B cell (primary cell): Measurements from ENCODE around the gene SNTG2. TPM values are rescaled to one million over a fixed set of nuclear protein-coding genes. Genes with fewer than 3 reads are reported as not detected.

ENCODE experiments used
- ATAC-seq: fragments of 200-7000 bp; cut with Tn5 transposase; one replicate; pipeline ENCODE4 v1.10.0; 2021; ENCODE audit warnings: low read depth, mild to moderate bottlenecking, moderate number of reproducible peaks, moderate library complexity
- CTCF ChIA-PET: fragments of 350-600 bp; sonication (Branson Sonifier 250); formaldehyde crosslinking; loops from one replicate; lab custom pipeline; 2021; ENCODE audit warnings: antibody characterized with exemption, inconsistent platforms; lab: Charles Lee
- POLR2A ChIA-PET: fragments of 350-600 bp; sonication (Branson Sonifier 250); formaldehyde crosslinking; loops from one replicate; lab custom pipeline; 2021; ENCODE audit warnings: antibody characterized with exemption; lab: Charles Lee
- DNase-seq: peaks from one replicate; pipeline ENCODE4 v3.0.0; 2013
- H2AFZ ChIP-seq: 2 replicates; pipeline ENCODE4 v1.6.1; 2012; ENCODE audit warnings: mild to moderate bottlenecking, low read depth, low read length; ENCODE audit not compliant: insufficient read depth, poor library complexity, severe bottlenecking
- H3K27ac ChIP-seq, 2 donors: 1 replicate in 1 of 2; 2 replicates in 1 of 2; pipeline ENCODE4 v1.5.1; 2012 to 2013; ENCODE audit warnings: low read length in 2 of 2, mild to moderate bottlenecking in 2 of 2, moderate library complexity in 1 of 2
- H3K27me3 ChIP-seq, 4 experiments: fragments of 200-600 bp in 1 of 4; sonication (generic) in 1 of 4; replicated peaks in 1 of 4; 1 replicate in 2 of 4; 2 replicates in 2 of 4; pipeline versions ENCODE4 v1.6.1 to v1.7.0; 2013 to 2016; ENCODE audit warnings: low read length in 3 of 4, mild to moderate bottlenecking in 2 of 4, mixed read lengths in 1 of 4, moderate library complexity in 1 of 4; ENCODE audit not compliant: insufficient read depth in 4 of 4, control insufficient read depth in 3 of 4; ENCODE audit errors: control extremely low read depth in 1 of 4
- H3K36me3 ChIP-seq, 2 experiments: replicated peaks in 1 of 2; 1 replicate in 1 of 2; 2 replicates in 1 of 2; pipeline versions ENCODE4 v1.6.1 to v1.7.1; 2013; ENCODE audit warnings: low read length in 1 of 2; ENCODE audit not compliant: insufficient read depth in 2 of 2, control insufficient read depth in 1 of 2; ENCODE audit errors: control extremely low read depth in 1 of 2, extremely low read depth in 1 of 2
- H3K4me1 ChIP-seq, 2 donors: fragments of 200-600 bp in 1 of 2; sonication (generic) in 1 of 2; 1 replicate in 1 of 2; 2 replicates in 1 of 2; pipeline versions ENCODE4 v1.5.1 to v1.6.1; 2013 to 2017; ENCODE audit warnings: low read length in 2 of 2; ENCODE audit not compliant: control insufficient read depth in 2 of 2, insufficient read depth in 2 of 2
- H3K4me2 ChIP-seq: replicated peaks from 2 replicates; pipeline ENCODE3; 2012; ENCODE audit warnings: mild to moderate bottlenecking, low read depth, low read length; ENCODE audit not compliant: poor library complexity, severe bottlenecking
- H3K4me3 ChIP-seq, 5 experiments: fragments of 200-600 bp in 1 of 5; sonication (generic) in 1 of 5; 1 replicate in 3 of 5; 2 replicates in 2 of 5; pipeline versions ENCODE4 v1.5.1 to v1.7.0; 2011 to 2016; ENCODE audit warnings: low read length in 4 of 5, mild to moderate bottlenecking in 4 of 5, low read depth in 2 of 5, control low read depth in 1 of 5, moderate library complexity in 1 of 5; ENCODE audit not compliant: insufficient read depth in 1 of 5; ENCODE audit errors: control extremely low read depth in 1 of 5, extremely low read depth in 1 of 5
- H3K79me2 ChIP-seq: fragments of 200-600 bp; sonication (generic); one replicate; pipeline ENCODE4 v1.6.0; 2016; ENCODE audit warnings: low read length; ENCODE audit not compliant: control insufficient read depth, insufficient read depth
- H3K9ac ChIP-seq: fragments of 200-600 bp; sonication (generic); 2 replicates; pipeline ENCODE4 v1.6.1; 2017; ENCODE audit warnings: mild to moderate bottlenecking, low read length, moderate library complexity
- H3K9me3 ChIP-seq, 3 donors: one replicate each; pipeline versions ENCODE4 v1.6.1 to v1.7.1; 2013; ENCODE audit warnings: low read length in 2 of 3; ENCODE audit not compliant: control insufficient read depth in 2 of 3, insufficient read depth in 1 of 3; ENCODE audit errors: control extremely low read depth in 1 of 3
- H4K20me1 ChIP-seq: 2 replicates; pipeline ENCODE4 v1.6.0; 2012; ENCODE audit warnings: mild to moderate bottlenecking, low read length; ENCODE audit not compliant: insufficient read depth, control insufficient read depth, poor library complexity, severe bottlenecking
- H3K27ac Mint-ChIP-seq: one replicate; pipeline ENCODE4 v1.8.0; 2021; ENCODE audit warnings: mixed read lengths
- H3K27me3 Mint-ChIP-seq: one replicate; pipeline ENCODE4 v1.8.0; 2021; ENCODE audit warnings: mixed read lengths
- H3K4me1 Mint-ChIP-seq: one replicate; pipeline ENCODE4 v1.8.0; 2021; ENCODE audit warnings: mixed read lengths
- H3K4me3 Mint-ChIP-seq: one replicate; pipeline ENCODE4 v1.8.0; 2021; ENCODE audit warnings: mixed read lengths
- H3K9me3 Mint-ChIP-seq: one replicate; pipeline ENCODE4 v1.8.0; 2022; ENCODE audit warnings: mixed read lengths; ENCODE audit not compliant: insufficient read depth
- EZH2 ChIP-seq: IDR thresholded peaks from 2 replicates; pipeline ENCODE4 v1.6.1; 2012; ENCODE audit warnings: borderline replicate concordance, low read depth, mild to moderate bottlenecking, moderate library complexity, low read length; ENCODE audit not compliant: insufficient read depth, poor library complexity, severe bottlenecking
- WGBS: methylation state at CpG from one replicate; pipeline ENCODE4 v1.1.5; 2013; ENCODE audit warnings: missing lambda C conversion rate; ENCODE audit not compliant: insufficient coverage; 5-methylcytosine and 5-hydroxymethylcytosine counted together
- intact Hi-C: fragments of 100-400 bp; cut with micrococcal nuclease; formaldehyde crosslinking; loops from one replicate; pipeline ENCODE4 v1.10.0; 2022
- polyA plus RNA-seq: library from polyadenylated mRNA; depleted of rRNA; stranded (reverse); fragments of >200 nt; gene quantifications from 2 replicates; pipeline ENCODE4 v1.2.3, GENCODE V29; 2012
- total RNA-seq, 2 donors: library from RNA; stranded (reverse); fragments of 120-200 nt in 1 of 2; gene quantifications; 1 replicate in 1 of 2; 2 replicates in 1 of 2; pipeline versions ENCODE4 v1.2.3 to v1.2.4, GENCODE V29; 2013 to 2022
- TF ChIP-seq, protein P1 (sequence below): fragments of 200-600 bp; IDR thresholded peaks from one replicate; pipeline ENCODE4 v1.8.0; 2022; ENCODE audit warnings: antibody characterized with exemption, mild to moderate bottlenecking

SNTG2 gene
- total and polyA plus RNA-seq, 2 donors (not counting 1 experiment from before 2014, with no cell fraction given), result 2.1 to 2.4 TPM

DNA sequence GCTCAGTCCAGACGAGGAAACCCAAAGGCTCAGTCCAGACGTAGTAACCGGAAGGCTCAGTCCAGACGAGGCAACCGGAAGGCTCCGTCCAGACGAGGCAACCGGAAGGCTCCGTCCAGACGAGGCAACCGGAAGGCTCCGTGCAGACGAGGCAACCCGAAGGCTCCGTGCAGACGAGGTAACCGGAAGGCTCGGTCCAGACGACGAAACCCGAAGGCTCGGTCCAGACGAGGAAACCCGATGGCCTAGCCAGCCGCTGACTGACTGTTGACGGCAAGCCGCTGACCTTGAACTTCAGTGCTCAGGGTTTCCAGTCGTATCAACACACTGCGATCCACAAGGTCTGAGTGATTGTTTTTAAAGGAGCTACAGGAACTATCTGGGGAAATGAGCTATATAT is 312.0 kb downstream of the SNTG2 start:
- Histone ChIP-seq H3K9me3 (peaks cover 0 to 3% (median 0%) of the 10 kb centered on the region in 3 donors), H3K79me2 (no peaks in the 10 kb centered on the region), H3K9ac (no peak overlapping the region), H3K4me3 (no peak overlapping the region), H4K20me1 (no peaks in the 10 kb centered on the region), H3K27ac (no peak overlapping the region), H3K27me3 (no peaks in the 10 kb centered on the region), H3K4me2 (no peak overlapping the region), H3K36me3 (no peaks in the 10 kb centered on the region), H3K4me1 (no peaks in the 10 kb centered on the region), H2AFZ (no peak overlapping the region)
- no peaks in the 10 kb centered on the region for H3K9me3 Mint-ChIP-seq
- H3K4me1 Mint-ChIP-seq, result no peaks in the 10 kb centered on the region
- H3K27me3 Mint-ChIP-seq, result peaks cover 4% of the 10 kb centered on the region
- WGBS, result 93% methylated on average over 27 of the region's 29 CpGs
- ChIA-PET CTCF (no interaction called here), POLR2A (no interaction called here)
- DNase-seq, result no peak
- intact Hi-C loops, result no loop called here
- TF ChIP-seq EZH2, result no peak
- TF ChIP-seq, protein P1, sequence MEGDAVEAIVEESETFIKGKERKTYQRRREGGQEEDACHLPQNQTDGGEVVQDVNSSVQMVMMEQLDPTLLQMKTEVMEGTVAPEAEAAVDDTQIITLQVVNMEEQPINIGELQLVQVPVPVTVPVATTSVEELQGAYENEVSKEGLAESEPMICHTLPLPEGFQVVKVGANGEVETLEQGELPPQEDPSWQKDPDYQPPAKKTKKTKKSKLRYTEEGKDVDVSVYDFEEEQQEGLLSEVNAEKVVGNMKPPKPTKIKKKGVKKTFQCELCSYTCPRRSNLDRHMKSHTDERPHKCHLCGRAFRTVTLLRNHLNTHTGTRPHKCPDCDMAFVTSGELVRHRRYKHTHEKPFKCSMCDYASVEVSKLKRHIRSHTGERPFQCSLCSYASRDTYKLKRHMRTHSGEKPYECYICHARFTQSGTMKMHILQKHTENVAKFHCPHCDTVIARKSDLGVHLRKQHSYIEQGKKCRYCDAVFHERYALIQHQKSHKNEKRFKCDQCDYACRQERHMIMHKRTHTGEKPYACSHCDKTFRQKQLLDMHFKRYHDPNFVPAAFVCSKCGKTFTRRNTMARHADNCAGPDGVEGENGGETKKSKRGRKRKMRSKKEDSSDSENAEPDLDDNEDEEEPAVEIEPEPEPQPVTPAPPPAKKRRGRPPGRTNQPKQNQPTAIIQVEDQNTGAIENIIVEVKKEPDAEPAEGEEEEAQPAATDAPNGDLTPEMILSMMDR, result no peak
- no peak overlapping the region for H3K27ac Mint-ChIP-seq
- ATAC-seq, result no peak
- H3K4me3 Mint-ChIP-seq, result no peak overlapping the region

DNA sequence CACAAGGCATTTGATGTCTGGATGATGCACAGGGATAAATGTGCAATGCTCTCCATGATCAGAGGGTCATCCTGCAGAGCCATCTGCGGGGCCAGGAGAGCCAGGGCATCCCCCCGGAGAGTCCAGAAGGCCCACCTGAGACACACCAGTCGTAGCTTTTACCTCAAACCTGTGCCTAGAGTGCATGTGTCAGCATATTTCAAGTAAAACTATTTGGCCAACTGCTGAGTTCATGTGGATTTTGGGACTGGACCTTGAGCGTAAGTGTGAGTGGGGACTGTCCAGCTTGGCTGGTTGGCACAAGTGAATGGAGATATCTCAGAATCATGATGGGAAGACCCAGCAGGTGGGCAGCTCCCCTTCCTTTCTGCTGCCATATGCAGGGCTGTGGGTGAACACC is 314.8 kb downstream of the SNTG2 start:
- no peaks in the 10 kb centered on the region for H3K27me3 ChIP-seq
- CTCF ChIA-PET, result no interaction called here
- TF ChIP-seq, protein P1, result no peak
- no peak for TF ChIP-seq EZH2
- H3K79me2 ChIP-seq, result no peaks in the 10 kb centered on the region
- H3K27me3 Mint-ChIP-seq, result peaks cover 6% of the 10 kb centered on the region
- ATAC-seq (no peak), DNase-seq (no peak)
- no peaks in the 10 kb centered on the region for H3K4me1 ChIP-seq
- H3K4me3 Mint-ChIP-seq, result no peak overlapping the region
- H3K9ac ChIP-seq, result no peak overlapping the region
- no peaks in the 10 kb centered on the region for H4K20me1 ChIP-seq
- H3K36me3 ChIP-seq, result no peaks in the 10 kb centered on the region
- H3K9me3 Mint-ChIP-seq, result no peaks in the 10 kb centered on the region
- H3K27ac ChIP-seq, result no peak overlapping the region
- WGBS, result 87% methylated on average over 4 of the region's 4 CpGs
- no peak overlapping the region for H2AFZ ChIP-seq
- H3K4me3 ChIP-seq, result no peak overlapping the region
- no peak overlapping the region for H3K27ac Mint-ChIP-seq
- H3K9me3 ChIP-seq, result peaks cover 0 to 7% (median 0%) of the 10 kb centered on the region in 3 donors
- intact Hi-C loops, result no loop called here
- POLR2A ChIA-PET, result no interaction called here
- H3K4me1 Mint-ChIP-seq, result no peaks in the 10 kb centered on the region
- no peak overlapping the region for H3K4me2 ChIP-seq
